Fibroblast of pulmonary artery (primary cell): ENCODE data around the gene MEOX1.

ENCODE experiments used
- DNase-seq: peaks from one replicate; pipeline ENCODE4 v3.0.0-alpha.2; 2010; ENCODE audit warnings: low read depth
- H3K4me3 ChIP-seq: replicated peaks from 2 replicates; pipeline ENCODE4 v1.5.1; 2011; ENCODE audit warnings: low read depth, mild to moderate bottlenecking, control low read depth, low read length, moderate library complexity
- CTCF ChIP-seq: IDR thresholded peaks from 2 replicates; pipeline ENCODE4 v1.5.1; 2011; ENCODE audit warnings: mild to moderate bottlenecking, control low read depth, low read length, inconsistent platforms; ENCODE audit errors: missing control alignments

Gene MEOX1

GRCh38 chr17:43671755-43672519 lies 10.2 kb upstream of the MEOX1 start:
- DNase-seq, result no peak
- no peak for TF ChIP-seq CTCF
- H3K4me3 ChIP-seq, result no peak overlapping the region

GRCh38 chr17:43671031-43671692 lies 9.4 kb upstream of the MEOX1 start:
- no peak for TF ChIP-seq CTCF
- no peak for DNase-seq
- no peak overlapping the region for H3K4me3 ChIP-seq

- DNase-seq, result no peak
- TF ChIP-seq CTCF, result no peak
- H3K4me3 ChIP-seq, result no peak overlapping the region
Measured at GRCh38 chr17:43670645-43671030, 8.9 kb upstream of the MEOX1 start.

- H3K4me3 ChIP-seq, result no peak overlapping the region
- DNase-seq, result no peak
- no peak for TF ChIP-seq CTCF
Measured at GRCh38 chr17:43669971-43670644, 8.4 kb upstream of the MEOX1 start.

GRCh38 chr17:43667947-43668348 lies 6.2 kb upstream of the MEOX1 start:
- H3K4me3 ChIP-seq, result no peak overlapping the region
- no peak for TF ChIP-seq CTCF
- peak; percentile 39 for DNase-seq

GRCh38 chr17:43667506-43667905 lies 5.8 kb upstream of the MEOX1 start:
- DNase-seq, result no peak
- H3K4me3 ChIP-seq, result no peak overlapping the region
- TF ChIP-seq CTCF, result no peak

- DNase-seq, result no peak
- TF ChIP-seq CTCF, result no peak
- H3K4me3 ChIP-seq, result no peak overlapping the region
Measured at GRCh38 chr17:43665937-43666236, 4.2 kb upstream of the MEOX1 start.
